HL-60/S4 (cell line): ENCODE results near the gene CCR9.

ENCODE experiments used
- in situ Hi-C: fragments of 300-500 bp; cut with MboI; formaldehyde crosslinking; loops from 2 replicates; pipeline ENCODE4 v1.14.3; 2022; ENCODE audit warnings: low sequenced_read_pairs

Gene CCR9

GRCh38 chr3:45906681-45907407, 20.5 kb downstream of the CCR9 start:
- in situ Hi-C loops, result no loop called here

- in situ Hi-C loops, result no loop called here
Observed at GRCh38 chr3:45907769-45908705, 21.7 kb downstream of the CCR9 start.

GRCh38 chr3:45908761-45909160, 22.4 kb downstream of the CCR9 start:
- in situ Hi-C loops, result no loop called here

GRCh38 chr3:45909542-45909941, 23.2 kb downstream of the CCR9 start:
- in situ Hi-C loops, result no loop called here

GRCh38 chr3:45910892-45911291, 24.5 kb downstream of the CCR9 start:
- in situ Hi-C loops, result no loop called here

GRCh38 chr3:45911511-45912226, 25.3 kb downstream of the CCR9 start:
- in situ Hi-C loops, result no loop called here

GRCh38 chr3:45912435-45912834, 26.1 kb downstream of the CCR9 start:
- in situ Hi-C loops, result no loop called here

GRCh38 chr3:45914362-45915058, 28.2 kb downstream of the CCR9 start:
- in situ Hi-C loops, result no loop called here

GRCh38 chr3:45915059-45915439, 28.7 kb downstream of the CCR9 start:
- in situ Hi-C loops, result no loop called here

GRCh38 chr3:45915518-45916231, 29.3 kb downstream of the CCR9 start:
- in situ Hi-C loops, result no loop called here

GRCh38 chr3:45917146-45917898, 31.0 kb downstream of the CCR9 start:
- in situ Hi-C loops, result no loop called here

GRCh38 chr3:45921158-45922038, 35.1 kb downstream of the CCR9 start:
- in situ Hi-C loops, result no loop called here

GRCh38 chr3:45922039-45922326, 35.6 kb downstream of the CCR9 start:
- in situ Hi-C loops, result no loop called here

- in situ Hi-C loops, result no loop called here
Observed at GRCh38 chr3:45922950-45923590, 36.7 kb downstream of the CCR9 start.

GRCh38 chr3:45923755-45924154, 37.4 kb downstream of the CCR9 start:
- in situ Hi-C loops, result no loop called here

GRCh38 chr3:45927881-45928280, 41.5 kb downstream of the CCR9 start:
- in situ Hi-C loops, result loop anchor here (25.0 kb wide), 1 partner anchor 284 kb away; the partner anchor contains the start of gene CCR1

GRCh38 chr3:45929042-45929679, 42.8 kb downstream of the CCR9 start:
- in situ Hi-C loops, result loop anchor here (25.0 kb wide), 1 partner anchor 283 kb away; the partner anchor contains the start of gene CCR1
